ENCODE results near the gene OR1F1. TPM values are rescaled to one million over a fixed set of nuclear protein-coding genes. Genes with fewer than 3 reads are reported as not detected.

Gene OR1F1
- total RNA-seq, 1 experiment from 2014 or later = not detected

- no CpG with 5 or more reads among the region's 10 CpGs for WGBS (ENCODE audit: extremely low coverage, insufficient read length, low lambda C conversion rate)
Observed at GRCh38 chr16:3220839-3221238, 32.8 kb downstream of the OR1F1 start.

More at GRCh38 chr16:3220839-3221238, 32.8 kb downstream of the OR1F1 start:
- no peak overlapping the region for H3K9ac ChIP-seq (ENCODE audit: extremely low read depth, insufficient read length, low read length)
- H3K79me1 ChIP-seq (ENCODE audit: insufficient read depth, low read depth, low read length, poor library complexity, severe bottlenecking) = no peaks in the 10 kb centered on the region
- H3K4me2 ChIP-seq (ENCODE audit: insufficient read depth, insufficient read length, low read length) = no peak overlapping the region
- H3K4me1 ChIP-seq (ENCODE audit: insufficient read depth, low read length) = no peaks in the 10 kb centered on the region
- H2BK15ac ChIP-seq (ENCODE audit: low read depth, low read length) = no peak overlapping the region
- H2AK5ac ChIP-seq (ENCODE audit: insufficient read length, low read length) = no peak overlapping the region
- TF ChIP-seq, protein P1, sequence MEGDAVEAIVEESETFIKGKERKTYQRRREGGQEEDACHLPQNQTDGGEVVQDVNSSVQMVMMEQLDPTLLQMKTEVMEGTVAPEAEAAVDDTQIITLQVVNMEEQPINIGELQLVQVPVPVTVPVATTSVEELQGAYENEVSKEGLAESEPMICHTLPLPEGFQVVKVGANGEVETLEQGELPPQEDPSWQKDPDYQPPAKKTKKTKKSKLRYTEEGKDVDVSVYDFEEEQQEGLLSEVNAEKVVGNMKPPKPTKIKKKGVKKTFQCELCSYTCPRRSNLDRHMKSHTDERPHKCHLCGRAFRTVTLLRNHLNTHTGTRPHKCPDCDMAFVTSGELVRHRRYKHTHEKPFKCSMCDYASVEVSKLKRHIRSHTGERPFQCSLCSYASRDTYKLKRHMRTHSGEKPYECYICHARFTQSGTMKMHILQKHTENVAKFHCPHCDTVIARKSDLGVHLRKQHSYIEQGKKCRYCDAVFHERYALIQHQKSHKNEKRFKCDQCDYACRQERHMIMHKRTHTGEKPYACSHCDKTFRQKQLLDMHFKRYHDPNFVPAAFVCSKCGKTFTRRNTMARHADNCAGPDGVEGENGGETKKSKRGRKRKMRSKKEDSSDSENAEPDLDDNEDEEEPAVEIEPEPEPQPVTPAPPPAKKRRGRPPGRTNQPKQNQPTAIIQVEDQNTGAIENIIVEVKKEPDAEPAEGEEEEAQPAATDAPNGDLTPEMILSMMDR (conservative IDR thresholded peaks at IDR 0.05) = no peak
- H3K14ac ChIP-seq (ENCODE audit: insufficient read depth, low read length) = no peak overlapping the region
- Mint-ChIP-seq H3K4me3 (no peak overlapping the region), H3K4me1 (no peaks in the 10 kb centered on the region), H3K36me3 (ENCODE audit: insufficient read depth in 1 of 3, low read depth in 3 of 3) (peaks cover 39 to 46% (median 43%) of the 10 kb centered on the region in 3 experiments), H3K27me3 (ENCODE audit: low read depth) (peaks cover 11% of the 10 kb centered on the region), H3K27ac (no peak overlapping the region), H3K9me3 (peaks cover 73 to 81% of the 10 kb centered on the region in 2 experiments)
- H3K23ac ChIP-seq (ENCODE audit: insufficient read length, low read depth, low read length) = no peak overlapping the region
- H4K91ac ChIP-seq (ENCODE audit: insufficient read length, low read depth, low read length) = no peak overlapping the region
- no peak overlapping the region for H2BK20ac ChIP-seq (ENCODE audit: low read depth, low read length, poor library complexity, severe bottlenecking)
- H2BK120ac ChIP-seq (ENCODE audit: low read depth, low read length, poor library complexity, severe bottlenecking) = no peak overlapping the region
- H2BK12ac ChIP-seq (ENCODE audit: insufficient read length, low read depth, low read length) = no peak overlapping the region
- H3K9me3 ChIP-seq (ENCODE audit: control insufficient read depth, low read depth, low read length) = peaks cover 34% of the 10 kb centered on the region
- no peak overlapping the region for H4K5ac ChIP-seq (ENCODE audit: insufficient read length, low read depth, low read length)
- no peaks in the 10 kb centered on the region for H3K27me3 ChIP-seq (ENCODE audit: insufficient read depth, low read length)
- no peak overlapping the region for H3K56ac ChIP-seq (ENCODE audit: insufficient read length, low read depth, low read length)
- no peak overlapping the region for H2AFZ ChIP-seq (ENCODE audit: low read length)
- no peak overlapping the region for H4K8ac ChIP-seq (replicated peaks; ENCODE audit: insufficient read length, low read depth, low read length)
- no peaks in the 10 kb centered on the region for H3K23me2 ChIP-seq (ENCODE audit: insufficient read length, low read depth, low read length, poor library complexity, severe bottlenecking)
- no peak overlapping the region for H3T11ph ChIP-seq (ENCODE audit: low read length)
- no peak overlapping the region for H3K4ac ChIP-seq (ENCODE audit: low read depth, low read length)
- no peaks in the 10 kb centered on the region for H3K79me2 ChIP-seq (ENCODE audit: insufficient read depth, low read length)
- no peaks in the 10 kb centered on the region for H4K20me1 ChIP-seq (ENCODE audit: control insufficient read depth, insufficient read depth, insufficient read length)
- no peak for DNase-seq
- no peak overlapping the region for H3K27ac ChIP-seq (ENCODE audit: insufficient read length, low read depth, low read length)
- H2BK5ac ChIP-seq (ENCODE audit: insufficient read length, low read length) = no peak overlapping the region
- H3K18ac ChIP-seq (ENCODE audit: insufficient read length, low read depth, low read length) = no peak overlapping the region
